Smooth muscle cell (in vitro differentiated cells): ENCODE data around the gene TUBA1C. TPM values are rescaled to one million over a fixed set of nuclear protein-coding genes. Genes with fewer than 3 reads are reported as not detected.

ENCODE experiments used
- DNase-seq: peaks from one replicate; lab custom pipeline; 2025; ENCODE audit not compliant: unreplicated experiment; lab: John Stamatoyannopoulos, UW
- H2AFZ ChIP-seq: fragments of 200-600 bp; sonication (generic); 2 replicates; pipeline ENCODE4 v1.6.0; 2016; ENCODE audit warnings: antibody characterized with exemption, low read depth, mild to moderate bottlenecking
- H3F3A ChIP-seq: fragments of 200-600 bp; sonication (generic); 2 replicates; pipeline ENCODE4 v1.6.0; 2017; ENCODE audit warnings: antibody characterized with exemption, low read depth
- H3K27ac ChIP-seq: fragments of 200-600 bp; sonication (generic); 2 replicates; pipeline ENCODE4 v1.5.1; 2016; ENCODE audit warnings: low read depth, mild to moderate bottlenecking
- H3K27me3 ChIP-seq: fragments of 200-600 bp; sonication (generic); 2 replicates; pipeline ENCODE4 v1.6.1; 2016; ENCODE audit warnings: low read depth, mild to moderate bottlenecking
- H3K36me3 ChIP-seq: fragments of 200-600 bp; sonication (generic); 2 replicates; pipeline ENCODE4 v1.5.1; 2016; ENCODE audit warnings: low read depth
- H3K4me1 ChIP-seq: fragments of 200-600 bp; sonication (generic); 2 replicates; pipeline ENCODE4 v1.5.1; 2016; ENCODE audit warnings: low read depth
- H3K4me2 ChIP-seq: fragments of 200-600 bp; sonication (generic); 2 replicates; pipeline ENCODE4 v1.6.0; 2016; ENCODE audit warnings: mild to moderate bottlenecking
- H3K4me3 ChIP-seq: fragments of 200-600 bp; sonication (generic); 2 replicates; pipeline ENCODE4 v1.5.1; 2016; ENCODE audit warnings: mild to moderate bottlenecking
- H3K79me2 ChIP-seq: fragments of 200-600 bp; sonication (generic); 2 replicates; pipeline ENCODE4 v1.6.0; 2016; ENCODE audit warnings: low read depth, mild to moderate bottlenecking
- H3K9ac ChIP-seq: fragments of 200-600 bp; sonication (generic); 2 replicates; pipeline ENCODE4 v1.6.0; 2016; ENCODE audit warnings: low read depth
- H3K9me3 ChIP-seq: fragments of 200-600 bp; sonication (generic); replicated peaks from 2 replicates; pipeline ENCODE4 v1.5.1; 2016; ENCODE audit warnings: low read depth
- H4K20me1 ChIP-seq: fragments of 200-600 bp; sonication (generic); 2 replicates; pipeline ENCODE4 v1.6.0; 2016; ENCODE audit warnings: low read depth
- CTCF ChIP-seq: fragments of 200-600 bp; sonication (generic); IDR thresholded peaks from 2 replicates; pipeline ENCODE4 v1.5.1; 2017; ENCODE audit warnings: borderline replicate concordance, mild to moderate bottlenecking, antibody characterized with exemption; ENCODE audit not compliant: insufficient read depth, poor library complexity, severe bottlenecking
- WGBS: methylation state at CpG from one replicate; pipeline ENCODE4 v1.1.7; 2016; ENCODE audit warnings: low lambda C conversion rate; 5-methylcytosine and 5-hydroxymethylcytosine counted together
- polyA plus RNA-seq: library from polyadenylated mRNA; unstranded; fragments of >200 nt; fragmentation: Nextera tagmentation; extraction: Ambion mirVana; gene quantifications from 2 replicates; pipeline ENCODE4 v1.2.1, GENCODE V29; 2016
- total RNA-seq: library from RNA; depleted of rRNA; stranded (reverse); fragments of >200 nt; gene quantifications from 2 replicates; pipeline ENCODE4 v1.2.3, GENCODE V29; 2014

Gene TUBA1C
- total and polyA plus RNA-seq, 2 experiments from 2014 or later: 284 to 586 TPM

- Histone ChIP-seq H4K20me1 (no peaks in the 10 kb centered on the region), H3F3A (no peaks in the 10 kb centered on the region), H3K79me2 (no peaks in the 10 kb centered on the region), H3K4me1 (peaks cover 21% of the 10 kb centered on the region), H2AFZ (no peak overlapping the region), H3K27ac (no peak overlapping the region), H3K4me3 (no peak overlapping the region), H3K36me3 (no peaks in the 10 kb centered on the region), H3K9me3 (no peaks in the 10 kb centered on the region), H3K4me2 (no peak overlapping the region), H3K27me3 (no peaks in the 10 kb centered on the region), H3K9ac (no peak overlapping the region)
- 92% methylated on average over 1 of the region's 1 CpG for WGBS
- TF ChIP-seq CTCF: no peak
- DNase-seq: no peak
These were observed 28.5 kb upstream of the TUBA1C start for GRCh38 chr12:49236423-49236822.

GRCh38 chr12:49243631-49244030 lies 21.3 kb upstream of the TUBA1C start:
- Histone ChIP-seq H3K27ac (peak overlapping the region; percentile 72), H3F3A (peaks cover 22% of the 10 kb centered on the region), H2AFZ (no peak overlapping the region), H3K36me3 (no peaks in the 10 kb centered on the region), H4K20me1 (no peaks in the 10 kb centered on the region), H3K9ac (no peak overlapping the region), H3K9me3 (no peaks in the 10 kb centered on the region), H3K79me2 (no peaks in the 10 kb centered on the region), H3K4me2 (peak overlapping the region; percentile 7), H3K4me3 (no peak overlapping the region), H3K4me1 (no peaks in the 10 kb centered on the region), H3K27me3 (no peaks in the 10 kb centered on the region)
- no peak for DNase-seq
- WGBS: 93% methylated on average over 5 of the region's 5 CpGs
- TF ChIP-seq CTCF: no peak

DNA sequence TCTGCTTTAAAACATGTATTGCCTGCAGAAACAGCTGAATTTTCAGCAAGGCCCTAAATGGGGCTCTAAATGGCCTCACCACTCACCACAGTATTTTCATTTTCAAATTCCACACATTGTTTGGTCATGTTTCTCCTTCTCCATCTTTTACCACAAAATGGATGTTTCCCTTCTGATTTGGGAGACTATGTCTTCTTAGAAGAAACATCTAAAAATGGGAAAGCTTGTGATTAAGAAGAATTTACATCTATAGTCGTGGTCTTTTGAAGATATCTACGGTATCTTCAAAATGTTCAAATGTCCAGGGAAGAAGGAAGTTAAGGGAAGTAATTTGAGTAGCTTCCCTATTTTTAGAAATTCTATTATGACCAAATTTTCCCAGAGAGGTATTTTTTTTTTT lies 20.7 kb upstream of the TUBA1C start:
- no peaks in the 10 kb centered on the region for H3K4me1 ChIP-seq
- peak overlapping the region; percentile 6 for H3K9ac ChIP-seq
- peak overlapping the region; percentile 72 for H3K27ac ChIP-seq
- no peaks in the 10 kb centered on the region for H4K20me1 ChIP-seq
- H3K27me3 ChIP-seq: no peaks in the 10 kb centered on the region
- no peak for TF ChIP-seq CTCF
- H3K36me3 ChIP-seq: no peaks in the 10 kb centered on the region
- no peak for DNase-seq
- 30% methylated on average over 2 of the region's 2 CpGs for WGBS
- no peak overlapping the region for H3K4me3 ChIP-seq
- H3K79me2 ChIP-seq: no peaks in the 10 kb centered on the region
- peaks cover 22% of the 10 kb centered on the region for H3F3A ChIP-seq
- peak overlapping the region; percentile 52 for H3K4me2 ChIP-seq
- no peaks in the 10 kb centered on the region for H3K9me3 ChIP-seq
- peak overlapping the region; percentile 83 for H2AFZ ChIP-seq

DNA sequence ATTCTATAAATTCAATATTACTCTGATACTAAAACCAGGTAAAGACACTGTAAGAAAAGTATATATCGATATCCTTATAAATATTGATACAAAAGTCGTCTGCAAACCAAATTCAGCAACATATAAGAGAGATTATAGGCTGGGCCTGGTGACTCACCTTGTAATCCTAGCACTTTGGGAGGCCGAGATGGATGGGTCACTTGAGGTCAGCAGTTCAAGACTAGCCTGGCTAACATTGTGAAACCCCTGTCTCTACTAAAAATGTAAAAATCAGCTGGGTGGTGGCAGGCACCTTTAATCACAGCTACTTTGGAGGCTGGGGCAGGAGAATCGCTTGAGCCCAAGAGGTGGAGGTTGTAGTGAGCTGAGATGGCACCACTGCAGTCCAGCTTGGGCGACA lies 13.5 kb upstream of the TUBA1C start:
- Histone ChIP-seq H3K4me1 (no peaks in the 10 kb centered on the region), H3K4me3 (no peak overlapping the region), H4K20me1 (no peaks in the 10 kb centered on the region), H3K79me2 (no peaks in the 10 kb centered on the region), H3K27ac (no peak overlapping the region), H3K36me3 (no peaks in the 10 kb centered on the region), H2AFZ (no peak overlapping the region), H3K9ac (no peak overlapping the region), H3K4me2 (no peak overlapping the region), H3F3A (no peaks in the 10 kb centered on the region), H3K27me3 (no peaks in the 10 kb centered on the region), H3K9me3 (no peaks in the 10 kb centered on the region)
- 86% methylated on average over 5 of the region's 5 CpGs for WGBS
- DNase-seq: no peak
- no peak for TF ChIP-seq CTCF
